Measurements from ENCODE around the gene RGL2.

DNA sequence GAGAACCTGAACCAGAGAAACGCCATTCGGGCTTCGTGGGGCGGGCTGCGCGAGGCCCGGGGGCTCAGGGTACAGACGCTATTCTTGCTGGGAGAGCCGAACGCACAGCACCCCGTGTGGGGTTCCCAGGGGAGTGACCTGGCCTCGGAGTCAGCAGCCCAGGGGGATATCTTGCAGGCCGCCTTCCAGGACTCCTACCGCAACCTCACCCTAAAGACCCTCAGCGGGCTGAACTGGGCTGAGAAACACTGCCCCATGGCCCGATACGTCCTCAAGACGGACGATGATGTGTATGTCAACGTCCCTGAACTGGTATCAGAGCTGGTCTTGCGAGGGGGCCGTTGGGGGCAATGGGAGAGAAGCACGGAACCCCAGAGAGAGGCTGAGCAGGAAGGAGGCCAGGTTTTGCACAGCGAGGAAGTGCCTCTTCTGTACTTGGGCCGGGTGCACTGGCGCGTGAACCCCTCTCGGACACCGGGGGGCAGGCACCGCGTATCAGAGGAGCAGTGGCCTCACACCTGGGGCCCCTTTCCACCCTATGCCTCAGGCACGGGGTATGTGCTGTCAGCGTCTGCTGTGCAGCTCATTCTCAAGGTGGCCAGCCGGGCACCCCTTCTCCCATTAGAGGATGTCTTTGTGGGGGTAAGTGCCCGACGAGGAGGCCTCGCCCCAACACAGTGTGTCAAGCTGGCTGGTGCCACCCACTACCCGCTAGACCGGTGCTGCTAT lies 20.9 kb downstream of the RGL2 start:
- TF ChIP-seq POLR2AphosphoS5 (IDR thresholded peaks at IDR 0.05), result no peak
- TF ChIP-seq EP300 (IDR thresholded peaks at IDR 0.05), result no peak
- TF ChIP-seq, protein P1, sequence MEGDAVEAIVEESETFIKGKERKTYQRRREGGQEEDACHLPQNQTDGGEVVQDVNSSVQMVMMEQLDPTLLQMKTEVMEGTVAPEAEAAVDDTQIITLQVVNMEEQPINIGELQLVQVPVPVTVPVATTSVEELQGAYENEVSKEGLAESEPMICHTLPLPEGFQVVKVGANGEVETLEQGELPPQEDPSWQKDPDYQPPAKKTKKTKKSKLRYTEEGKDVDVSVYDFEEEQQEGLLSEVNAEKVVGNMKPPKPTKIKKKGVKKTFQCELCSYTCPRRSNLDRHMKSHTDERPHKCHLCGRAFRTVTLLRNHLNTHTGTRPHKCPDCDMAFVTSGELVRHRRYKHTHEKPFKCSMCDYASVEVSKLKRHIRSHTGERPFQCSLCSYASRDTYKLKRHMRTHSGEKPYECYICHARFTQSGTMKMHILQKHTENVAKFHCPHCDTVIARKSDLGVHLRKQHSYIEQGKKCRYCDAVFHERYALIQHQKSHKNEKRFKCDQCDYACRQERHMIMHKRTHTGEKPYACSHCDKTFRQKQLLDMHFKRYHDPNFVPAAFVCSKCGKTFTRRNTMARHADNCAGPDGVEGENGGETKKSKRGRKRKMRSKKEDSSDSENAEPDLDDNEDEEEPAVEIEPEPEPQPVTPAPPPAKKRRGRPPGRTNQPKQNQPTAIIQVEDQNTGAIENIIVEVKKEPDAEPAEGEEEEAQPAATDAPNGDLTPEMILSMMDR (IDR thresholded peaks at IDR 0.05), result peak in 1 of 6 experiments; percentile 5
- TF ChIP-seq POLR2A (IDR thresholded peaks at IDR 0.05), result no peak
